ENCODE measurements around the gene SDK2.

The SDK2 gene

DNA sequence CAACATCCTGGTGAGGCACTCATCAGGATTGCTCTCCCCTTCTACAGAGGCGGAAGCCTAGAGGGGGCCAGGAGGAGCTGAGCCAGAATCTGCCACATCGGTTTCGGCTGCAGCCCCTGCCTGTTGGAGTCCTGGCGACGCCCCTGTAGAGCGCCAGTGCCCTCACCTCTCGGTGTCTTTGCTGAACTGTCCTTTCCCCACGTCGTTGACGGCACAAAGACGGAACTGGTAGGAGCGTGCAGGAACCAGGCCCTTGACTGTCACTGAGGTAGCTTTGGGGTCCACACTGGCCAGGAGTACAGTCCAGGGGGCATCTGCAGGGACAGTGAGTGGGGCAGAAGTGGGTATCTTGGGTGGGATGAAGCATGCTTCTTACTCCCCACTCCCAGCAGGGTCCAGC lies 222.1 kb downstream of the SDK2 start:
- Histone ChIP-seq H3K4me1 (ENCODE audit: control insufficient read depth, insufficient read depth, low read length) (no peaks in the 10 kb centered on the region), H3K36me3 (ENCODE audit: control insufficient read depth in 2 of 2, insufficient read depth in 1 of 2, low read length in 2 of 2) (peaks cover 0 to 35% of the 10 kb centered on the region in 2 experiments; a peak in 2 of 3 replicates), H3K9me3 (ENCODE audit: control insufficient read depth, insufficient read depth, low read depth, low read length) (no peaks in the 10 kb centered on the region), H3K27ac (ENCODE audit: extremely low read depth, low read depth, low read length) (no peak overlapping the region), H3K4me3 (ENCODE audit: low read depth, low read length) (no peak overlapping the region)
- ChIA-PET CTCF (interaction anchor here (0.6 to 3.4 kb wide), 4 partner anchors 7 to 202 kb away, joined by 4 to 25 read pairs (median 4); no protein-coding TSS in a partner anchor), POLR2A (interaction anchor here (0.6 kb wide), 1 partner anchor 9 kb away, joined by 4 read pairs; no protein-coding TSS in a partner anchor)
- TF ChIP-seq, protein P1, sequence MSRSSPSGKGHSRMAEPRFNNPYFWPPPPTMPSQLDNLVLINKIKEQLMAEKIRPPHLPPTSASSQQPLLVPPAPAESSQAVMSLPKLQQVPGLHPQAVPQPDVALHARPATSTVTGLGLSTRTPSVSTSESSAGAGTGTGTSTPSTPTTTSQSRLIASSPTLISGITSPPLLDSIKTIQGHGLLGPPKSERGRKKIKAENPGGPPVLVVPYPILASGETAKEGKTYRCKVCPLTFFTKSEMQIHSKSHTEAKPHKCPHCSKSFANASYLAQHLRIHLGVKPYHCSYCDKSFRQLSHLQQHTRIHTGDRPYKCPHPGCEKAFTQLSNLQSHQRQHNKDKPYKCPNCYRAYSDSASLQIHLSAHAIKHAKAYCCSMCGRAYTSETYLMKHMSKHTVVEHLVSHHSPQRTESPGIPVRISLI (tag by site-specific recombination; IDR thresholded peaks at IDR 0.05), result no peak
- TF ChIP-seq KLF16 (tag by site-specific recombination; IDR thresholded peaks at IDR 0.05), result no peak
- TF ChIP-seq SP7 (tag by site-specific recombination; IDR thresholded peaks at IDR 0.05), result no peak
- TF ChIP-seq ZNF157 (tag by site-specific recombination; IDR thresholded peaks at IDR 0.05), result no peak
- TF ChIP-seq, protein P2, sequence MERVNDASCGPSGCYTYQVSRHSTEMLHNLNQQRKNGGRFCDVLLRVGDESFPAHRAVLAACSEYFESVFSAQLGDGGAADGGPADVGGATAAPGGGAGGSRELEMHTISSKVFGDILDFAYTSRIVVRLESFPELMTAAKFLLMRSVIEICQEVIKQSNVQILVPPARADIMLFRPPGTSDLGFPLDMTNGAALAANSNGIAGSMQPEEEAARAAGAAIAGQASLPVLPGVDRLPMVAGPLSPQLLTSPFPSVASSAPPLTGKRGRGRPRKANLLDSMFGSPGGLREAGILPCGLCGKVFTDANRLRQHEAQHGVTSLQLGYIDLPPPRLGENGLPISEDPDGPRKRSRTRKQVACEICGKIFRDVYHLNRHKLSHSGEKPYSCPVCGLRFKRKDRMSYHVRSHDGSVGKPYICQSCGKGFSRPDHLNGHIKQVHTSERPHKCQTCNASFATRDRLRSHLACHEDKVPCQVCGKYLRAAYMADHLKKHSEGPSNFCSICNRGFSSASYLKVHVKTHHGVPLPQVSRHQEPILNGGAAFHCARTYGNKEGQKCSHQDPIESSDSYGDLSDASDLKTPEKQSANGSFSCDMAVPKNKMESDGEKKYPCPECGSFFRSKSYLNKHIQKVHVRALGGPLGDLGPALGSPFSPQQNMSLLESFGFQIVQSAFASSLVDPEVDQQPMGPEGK (tag by site-specific recombination; IDR thresholded peaks at IDR 0.05), result no peak
- TF ChIP-seq, protein P3, sequence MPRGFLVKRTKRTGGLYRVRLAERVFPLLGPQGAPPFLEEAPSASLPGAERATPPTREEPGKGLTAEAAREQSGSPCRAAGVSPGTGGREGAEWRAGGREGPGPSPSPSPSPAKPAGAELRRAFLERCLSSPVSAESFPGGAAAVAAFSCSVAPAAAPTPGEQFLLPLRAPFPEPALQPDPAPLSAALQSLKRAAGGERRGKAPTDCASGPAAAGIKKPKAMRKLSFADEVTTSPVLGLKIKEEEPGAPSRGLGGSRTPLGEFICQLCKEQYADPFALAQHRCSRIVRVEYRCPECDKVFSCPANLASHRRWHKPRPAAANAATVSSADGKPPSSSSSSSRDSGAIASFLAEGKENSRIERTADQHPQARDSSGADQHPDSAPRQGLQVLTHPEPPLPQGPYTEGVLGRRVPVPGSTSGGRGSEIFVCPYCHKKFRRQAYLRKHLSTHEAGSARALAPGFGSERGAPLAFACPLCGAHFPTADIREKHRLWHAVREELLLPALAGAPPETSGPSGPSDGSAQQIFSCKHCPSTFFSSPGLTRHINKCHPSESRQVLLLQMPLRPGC (tag by site-specific recombination; IDR thresholded peaks at IDR 0.05), result no peak
- TF ChIP-seq ZBTB1 (tag by site-specific recombination; IDR thresholded peaks at IDR 0.05), result no peak
- no peak for TF ChIP-seq ZBTB17 (tag by site-specific recombination; IDR thresholded peaks at IDR 0.05)
- no peak for TF ChIP-seq ZNF792 (tag by site-specific recombination; IDR thresholded peaks at IDR 0.05)
- no peak for TF ChIP-seq ZNF48 (tag by site-specific recombination; IDR thresholded peaks at IDR 0.05)
- TF ChIP-seq ZNF140 (tag by site-specific recombination; IDR thresholded peaks at IDR 0.05), result no peak
- no peak for TF ChIP-seq ZNF155 (tag by site-specific recombination; IDR thresholded peaks at IDR 0.05)
- no peak for TF ChIP-seq REST (tag by site-specific recombination; IDR thresholded peaks at IDR 0.05)
- no peak for TF ChIP-seq ZNF791 (tag by site-specific recombination; IDR thresholded peaks at IDR 0.05)
- no peak for TF ChIP-seq SP3 (tag by site-specific recombination; IDR thresholded peaks at IDR 0.05)
- TF ChIP-seq ZNF169 (tag by site-specific recombination; IDR thresholded peaks at IDR 0.05), result no peak
- TF ChIP-seq ZEB2 (tag by site-specific recombination; IDR thresholded peaks at IDR 0.05), result no peak
- no peak for TF ChIP-seq BCL11A (tag by site-specific recombination; IDR thresholded peaks at IDR 0.05; ENCODE audit: low read depth)
- TF ChIP-seq GLIS2 (tag by site-specific recombination; IDR thresholded peaks at IDR 0.05), result no peak
- no peak for TF ChIP-seq ZNF561 (tag by site-specific recombination; IDR thresholded peaks at IDR 0.05; ENCODE audit: borderline replicate concordance)
